Measurements from ENCODE around the gene SNORC. TPM values are rescaled to one million over a fixed set of nuclear protein-coding genes. Genes with fewer than 3 reads are reported as not detected.

Gene SNORC
- total RNA-seq, 2 experiments from 2014 or later: 0.13 to 1.4 TPM

DNA sequence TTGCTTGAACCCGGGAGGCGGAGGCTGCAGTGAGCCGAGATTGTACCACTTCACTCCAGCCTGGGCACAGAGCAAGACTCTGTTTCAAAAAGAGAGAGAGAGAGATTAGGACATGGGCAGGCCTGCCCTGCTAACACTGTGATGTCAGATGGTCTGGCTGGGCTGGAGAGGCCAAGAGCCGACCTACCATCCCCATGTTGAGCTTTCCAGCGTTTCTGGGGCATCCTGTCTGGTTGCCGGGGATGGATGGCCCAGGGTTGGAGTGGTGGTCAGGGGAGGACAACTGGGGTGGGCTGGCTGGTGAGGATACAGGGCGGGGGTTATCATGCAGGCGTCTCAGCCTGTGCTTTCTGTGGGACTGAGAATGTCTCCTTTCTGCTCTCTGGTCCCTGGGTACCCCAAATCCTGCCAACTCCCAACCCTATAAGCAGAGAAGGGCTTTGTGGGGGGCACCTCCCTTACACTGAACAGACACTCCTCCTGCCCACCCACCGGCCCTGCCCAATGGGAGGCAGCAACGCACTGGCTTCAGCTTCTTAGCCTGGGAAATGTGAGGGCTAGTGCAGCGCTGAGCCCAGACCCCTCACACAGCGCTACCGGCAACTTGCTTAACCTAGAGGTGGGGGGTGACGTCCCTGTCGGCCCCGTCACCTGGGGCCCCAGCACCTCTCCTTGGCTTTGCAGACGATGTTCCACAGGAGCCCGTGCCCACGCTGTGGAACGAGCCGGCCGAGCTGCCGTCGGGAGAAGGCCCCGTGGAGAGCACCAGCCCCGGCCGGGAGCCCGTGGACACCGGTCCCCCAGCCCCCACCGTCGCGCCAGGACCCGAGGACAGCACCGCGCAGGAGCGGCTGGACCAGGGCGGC is 5.4 kb downstream of the SNORC start:
- Histone ChIP-seq H4K20me1 (ENCODE audit: insufficient read depth, low read length) (no peaks in the 10 kb centered on the region), H3K4me2 (ENCODE audit: low read length) (no peak overlapping the region), H3K36me3 (ENCODE audit: insufficient read depth, low read length) (no peaks in the 10 kb centered on the region), H3K4me1 (ENCODE audit: insufficient read depth, low read length, poor library complexity, severe bottlenecking) (no peaks in the 10 kb centered on the region), H3K27ac (ENCODE audit: low read depth, low read length, poor library complexity, severe bottlenecking) (no peak overlapping the region), H3K9me3 (ENCODE audit: low read length) (no peaks in the 10 kb centered on the region), H3K79me2 (ENCODE audit: insufficient read depth, low read depth, low read length) (no peaks in the 10 kb centered on the region), H2AFZ (ENCODE audit: low read length) (no peak overlapping the region), H3K9me2 (ENCODE audit: insufficient read depth, low read length) (no peaks in the 10 kb centered on the region), H3K4me3 (ENCODE audit: low read depth, low read length, poor library complexity, severe bottlenecking) (no peak overlapping the region)
- POLR2A ChIA-PET: interaction anchor here (0.6 kb wide), 1 partner anchor 143 kb away, joined by 4 read pairs; no protein-coding TSS in a partner anchor
- intact Hi-C loops (cut with micrococcal nuclease; ENCODE audit: unreplicated experiment): no loop called here
- CTCF ChIA-PET (ENCODE audit: unreplicated experiment): no interaction called here
- BruUV-seq (replicated peaks): no TSS peak
- TF ChIP-seq, protein P1, sequence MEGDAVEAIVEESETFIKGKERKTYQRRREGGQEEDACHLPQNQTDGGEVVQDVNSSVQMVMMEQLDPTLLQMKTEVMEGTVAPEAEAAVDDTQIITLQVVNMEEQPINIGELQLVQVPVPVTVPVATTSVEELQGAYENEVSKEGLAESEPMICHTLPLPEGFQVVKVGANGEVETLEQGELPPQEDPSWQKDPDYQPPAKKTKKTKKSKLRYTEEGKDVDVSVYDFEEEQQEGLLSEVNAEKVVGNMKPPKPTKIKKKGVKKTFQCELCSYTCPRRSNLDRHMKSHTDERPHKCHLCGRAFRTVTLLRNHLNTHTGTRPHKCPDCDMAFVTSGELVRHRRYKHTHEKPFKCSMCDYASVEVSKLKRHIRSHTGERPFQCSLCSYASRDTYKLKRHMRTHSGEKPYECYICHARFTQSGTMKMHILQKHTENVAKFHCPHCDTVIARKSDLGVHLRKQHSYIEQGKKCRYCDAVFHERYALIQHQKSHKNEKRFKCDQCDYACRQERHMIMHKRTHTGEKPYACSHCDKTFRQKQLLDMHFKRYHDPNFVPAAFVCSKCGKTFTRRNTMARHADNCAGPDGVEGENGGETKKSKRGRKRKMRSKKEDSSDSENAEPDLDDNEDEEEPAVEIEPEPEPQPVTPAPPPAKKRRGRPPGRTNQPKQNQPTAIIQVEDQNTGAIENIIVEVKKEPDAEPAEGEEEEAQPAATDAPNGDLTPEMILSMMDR (conservative IDR thresholded peaks at IDR 0.05; ENCODE audit: low read length): 0 out of 2 replicates have a peak, but pooled peaks have one; percentile 12
- TF ChIP-seq EZH2phosphoT487 (IDR thresholded peaks at IDR 0.05; ENCODE audit: borderline replicate concordance, low read depth, low read length): no peak
- no peak for DNase-seq (ENCODE audit: low spot score)

DNA sequence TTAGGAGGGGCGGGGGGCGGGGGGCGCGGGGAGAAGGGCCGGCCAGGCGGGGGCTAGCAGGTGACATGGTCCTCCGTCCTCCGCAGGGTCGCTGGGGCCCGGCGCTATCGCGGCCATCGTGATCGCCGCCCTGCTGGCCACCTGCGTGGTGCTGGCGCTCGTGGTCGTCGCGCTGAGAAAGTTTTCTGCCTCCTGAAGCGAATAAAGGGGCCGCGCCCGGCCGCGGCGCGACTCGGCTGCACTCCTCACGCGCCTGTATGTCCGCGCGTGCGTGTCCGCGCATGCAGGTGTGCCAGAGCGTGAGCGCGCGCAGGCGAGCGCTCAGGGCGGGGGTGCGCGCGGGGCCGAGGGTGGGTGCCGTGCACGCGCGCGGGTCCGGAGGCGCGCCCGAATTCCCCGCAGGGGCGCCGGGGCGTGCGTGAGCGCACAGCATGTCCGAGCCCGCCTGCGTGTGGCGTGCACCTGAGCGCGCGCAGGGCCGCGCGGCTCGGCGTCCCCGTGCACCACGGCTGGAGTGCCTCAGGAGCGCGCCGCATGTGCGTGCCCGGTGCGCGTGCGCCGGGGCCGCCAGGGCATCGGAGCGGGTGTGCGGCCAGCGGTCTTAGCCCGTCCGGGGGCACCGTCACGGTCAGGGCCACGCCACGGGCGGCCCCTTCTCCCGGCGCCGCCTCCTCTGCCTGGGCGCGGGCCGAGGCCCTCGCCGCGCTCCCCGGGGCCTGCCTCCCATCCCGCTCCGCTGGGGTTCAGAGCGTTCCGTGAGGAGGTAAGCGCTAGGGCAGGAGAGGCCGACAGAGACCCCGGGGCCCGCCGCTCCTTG is 6.3 kb downstream of the SNORC start:
- Histone ChIP-seq H3K9me2 (ENCODE audit: insufficient read depth, low read length) (no peaks in the 10 kb centered on the region), H2AFZ (ENCODE audit: low read length) (0 out of 2 replicates have a peak overlapping the region, but pooled peaks have one; percentile 10), H3K36me3 (ENCODE audit: insufficient read depth, low read length) (no peaks in the 10 kb centered on the region), H4K20me1 (ENCODE audit: insufficient read depth, low read length) (no peaks in the 10 kb centered on the region), H3K4me3 (ENCODE audit: low read depth, low read length, poor library complexity, severe bottlenecking) (peak overlapping the region; percentile 63), H3K27ac (ENCODE audit: low read depth, low read length, poor library complexity, severe bottlenecking) (no peak overlapping the region), H3K4me2 (ENCODE audit: low read length) (peak overlapping the region; percentile 53), H3K4me1 (ENCODE audit: insufficient read depth, low read length, poor library complexity, severe bottlenecking) (no peaks in the 10 kb centered on the region), H3K79me2 (ENCODE audit: insufficient read depth, low read depth, low read length) (no peaks in the 10 kb centered on the region), H3K9me3 (ENCODE audit: low read length) (no peaks in the 10 kb centered on the region)
- peak; percentile 41 for DNase-seq (ENCODE audit: low spot score)
- CTCF ChIA-PET (ENCODE audit: unreplicated experiment): no interaction called here
- POLR2A ChIA-PET: no interaction called here
- no peak for TF ChIP-seq EZH2phosphoT487 (IDR thresholded peaks at IDR 0.05; ENCODE audit: borderline replicate concordance, low read depth, low read length)
- TF ChIP-seq, protein P1 (conservative IDR thresholded peaks at IDR 0.05; ENCODE audit: low read length): no peak
- intact Hi-C loops (cut with micrococcal nuclease; ENCODE audit: unreplicated experiment): no loop called here
- BruUV-seq (replicated peaks): no TSS peak

Data from OCI-LY7 (cell line).